HFF-Myc (cell line): ENCODE results near the gene OGFR.

Experiments
- DNase-seq: peaks from one replicate; pipeline ENCODE4 v3.0.0-alpha.2; 2011; ENCODE audit warnings: low read depth; ENCODE audit errors: extremely low read depth
- H3K4me3 ChIP-seq: replicated peaks from 2 replicates; pipeline ENCODE4 v1.5.1; 2011; ENCODE audit warnings: low read depth, mild to moderate bottlenecking, control low read depth, low read length
- CTCF ChIP-seq: IDR thresholded peaks from 2 replicates; pipeline ENCODE4 v1.5.1; 2012; ENCODE audit warnings: mild to moderate bottlenecking, low read depth, low read length, control low read depth; ENCODE audit errors: missing control alignments

The OGFR gene

DNA sequence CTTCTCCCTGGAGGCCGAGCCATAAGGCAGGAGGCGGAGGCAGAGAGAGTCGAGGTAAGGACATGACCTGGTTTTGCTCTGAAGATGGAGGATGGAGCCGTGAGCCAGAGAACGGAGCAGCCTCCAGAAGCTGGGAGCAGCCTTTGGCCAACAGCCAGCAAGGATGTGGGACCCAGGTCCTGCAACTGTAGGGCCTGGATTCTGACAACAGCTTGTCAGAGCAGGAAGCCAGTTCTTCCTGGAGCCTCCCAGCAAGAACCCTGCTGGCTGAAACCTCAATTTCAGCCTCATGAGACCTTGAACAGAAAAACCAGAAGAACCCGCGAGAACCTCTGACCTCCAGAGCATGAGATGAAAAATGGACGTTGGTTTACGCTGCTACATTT, 21.7 kb upstream of the OGFR start:
- no peak for DNase-seq
- H3K4me3 ChIP-seq: no peak overlapping the region
- no peak for TF ChIP-seq CTCF

GRCh38 chr20:62784497-62784896, 20.1 kb upstream of the OGFR start:
- TF ChIP-seq CTCF: no peak
- no peak overlapping the region for H3K4me3 ChIP-seq
- DNase-seq: no peak

GRCh38 chr20:62785393-62785792, 19.2 kb upstream of the OGFR start:
- TF ChIP-seq CTCF: no peak
- no peak for DNase-seq
- no peak overlapping the region for H3K4me3 ChIP-seq

DNA sequence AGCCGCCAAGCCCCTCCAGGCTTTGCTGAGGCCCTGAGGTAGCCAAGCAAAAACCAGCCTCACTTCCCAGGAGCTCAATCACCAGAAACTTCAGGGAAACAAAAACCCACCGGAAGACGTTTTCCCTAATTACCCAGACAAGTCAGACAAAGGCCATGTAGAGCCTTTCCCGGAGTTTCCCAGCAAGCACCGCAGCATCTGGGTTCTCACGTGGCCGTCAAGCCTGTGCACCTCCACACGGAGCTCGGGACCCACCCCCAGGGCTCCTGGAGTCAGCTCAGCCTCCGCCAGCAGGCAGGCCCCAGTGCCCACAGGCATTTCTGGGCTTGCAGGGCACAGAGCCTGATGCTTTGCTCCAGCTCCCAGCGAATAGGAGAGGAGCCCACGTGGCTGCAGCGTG, 18.5 kb upstream of the OGFR start:
- no peak overlapping the region for H3K4me3 ChIP-seq

GRCh38 chr20:62787321-62787720, 17.3 kb upstream of the OGFR start:
- no peak for TF ChIP-seq CTCF
- H3K4me3 ChIP-seq: no peak overlapping the region
- no peak for DNase-seq

More for the DNA sequence above, 18.5 kb upstream of the OGFR start:
- no peak for DNase-seq
- TF ChIP-seq CTCF: no peak

DNA sequence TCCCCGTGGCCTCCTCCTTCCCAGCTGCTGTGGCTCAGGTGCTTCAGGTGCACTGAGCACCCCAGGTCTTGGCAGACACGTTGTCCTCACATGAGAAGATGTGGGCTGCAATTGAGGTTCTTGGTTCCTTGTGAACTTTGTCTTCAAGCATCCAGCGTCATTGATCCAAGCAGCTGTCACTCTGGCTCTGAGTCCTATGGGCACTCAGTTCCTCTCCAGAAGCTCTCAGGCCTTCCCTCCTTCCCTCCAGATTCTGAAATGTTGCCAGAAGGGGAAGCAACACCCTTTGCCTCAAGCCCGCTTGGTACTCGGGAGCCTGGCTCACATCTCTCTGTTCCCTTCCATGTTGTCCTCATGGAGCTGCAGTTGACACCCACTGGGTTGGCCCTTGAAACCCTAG, 16.8 kb upstream of the OGFR start:
- H3K4me3 ChIP-seq: no peak overlapping the region
- DNase-seq: no peak
- no peak for TF ChIP-seq CTCF

DNA sequence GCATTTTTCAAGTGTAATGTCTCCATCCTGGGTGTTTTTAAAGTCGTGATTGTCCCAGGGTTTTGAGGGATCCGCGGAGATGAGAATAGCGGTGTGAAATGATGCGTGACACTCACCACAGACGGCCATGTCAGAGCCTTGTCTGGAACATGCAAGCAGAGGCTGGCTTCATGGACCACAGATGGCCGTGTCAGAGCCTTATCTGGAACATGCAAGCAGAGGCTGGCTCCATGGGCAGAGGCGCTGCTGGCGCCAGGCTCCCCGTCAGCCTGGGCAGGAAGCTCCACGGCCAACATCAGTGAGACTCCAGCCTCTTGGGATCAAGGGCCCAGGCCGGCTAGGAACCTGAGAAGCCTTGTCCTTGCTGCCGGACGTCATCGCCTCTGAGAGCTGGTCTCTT, 16.0 kb upstream of the OGFR start:
- no peak overlapping the region for H3K4me3 ChIP-seq
- no peak for TF ChIP-seq CTCF
- no peak for DNase-seq
